ENCODE measurements around the gene MOB3B.

Gene MOB3B

DNA sequence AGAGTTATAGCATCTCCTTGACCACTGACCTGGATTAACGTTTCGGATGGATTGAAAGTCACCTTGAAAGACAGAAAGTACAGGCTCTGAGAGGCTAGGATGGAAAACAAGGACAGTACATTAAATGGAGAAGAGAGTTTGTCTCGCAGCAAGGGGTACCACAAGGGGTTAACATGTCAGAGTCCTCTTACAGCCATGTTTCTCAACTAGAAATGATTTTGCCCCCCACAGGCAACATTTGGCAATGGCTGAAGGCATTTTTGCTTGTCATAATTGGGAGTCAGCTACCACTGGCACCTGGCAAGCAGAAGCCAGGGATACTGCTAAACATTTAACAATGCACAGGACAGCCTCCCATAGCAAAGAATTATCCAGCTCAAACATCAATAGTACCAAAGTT is 141.9 kb downstream of the MOB3B start:
- no peak for DNase-seq (ENCODE audit: low read depth)

DNA sequence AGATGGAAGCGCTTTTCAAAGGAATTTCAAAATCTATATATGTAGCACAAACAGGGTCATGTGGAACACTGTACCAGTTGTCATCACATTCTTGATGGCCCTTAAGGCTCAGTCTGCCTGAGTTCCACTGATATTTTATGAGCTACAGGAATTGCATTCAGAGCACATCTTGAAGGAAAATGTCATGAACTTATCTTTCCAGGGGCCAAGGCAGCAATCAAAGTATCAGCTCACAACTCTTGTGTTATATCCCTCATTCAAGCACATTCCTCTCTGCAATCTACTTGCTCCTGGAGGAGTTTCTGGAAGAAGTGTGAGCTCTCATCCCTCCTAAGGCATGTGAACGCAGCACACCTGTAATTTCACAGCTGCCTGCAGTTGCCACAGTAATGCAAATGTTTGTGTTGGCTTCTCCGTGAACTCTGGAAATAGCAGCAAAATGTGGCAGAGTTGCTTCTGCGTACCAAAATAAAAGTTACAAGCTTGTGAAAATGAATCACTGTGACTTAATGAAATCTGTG is 143.0 kb downstream of the MOB3B start:
- no peak for DNase-seq (ENCODE audit: low read depth)

DNA sequence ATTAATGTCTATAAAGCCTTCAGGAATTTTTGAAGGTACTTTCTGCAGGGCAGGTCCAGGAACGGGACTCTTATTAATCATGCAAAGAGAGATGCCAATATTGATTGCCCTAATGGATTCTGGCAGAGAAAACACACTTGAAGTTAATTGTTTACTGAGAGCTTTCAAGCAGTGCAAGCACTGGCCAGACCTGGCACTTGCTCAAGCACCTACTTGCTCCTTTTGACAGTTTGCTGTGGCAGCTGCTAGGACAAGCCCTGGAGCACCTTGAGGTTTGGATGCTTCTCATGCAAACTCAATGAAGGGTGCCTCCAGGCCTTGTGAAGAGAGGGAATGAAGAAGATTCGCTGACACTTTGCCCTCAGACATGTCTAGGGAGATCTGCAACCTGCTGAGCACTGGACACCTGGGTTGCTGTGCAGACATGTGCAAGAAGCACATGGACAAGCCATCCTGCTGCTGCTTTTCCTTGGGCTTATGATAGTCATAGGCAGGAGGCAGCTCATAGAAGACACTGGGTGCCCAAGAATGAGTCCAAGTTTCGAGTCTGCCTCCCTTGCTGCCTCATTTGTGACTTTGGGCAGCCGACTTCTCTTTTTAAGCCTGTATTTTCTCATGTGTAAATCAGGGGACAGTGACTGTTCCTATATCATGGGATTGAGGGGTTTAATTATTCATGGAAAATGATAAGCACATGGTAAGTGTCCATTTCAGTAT is 143.8 kb downstream of the MOB3B start:
- no peak for DNase-seq (ENCODE audit: low read depth)

DNA sequence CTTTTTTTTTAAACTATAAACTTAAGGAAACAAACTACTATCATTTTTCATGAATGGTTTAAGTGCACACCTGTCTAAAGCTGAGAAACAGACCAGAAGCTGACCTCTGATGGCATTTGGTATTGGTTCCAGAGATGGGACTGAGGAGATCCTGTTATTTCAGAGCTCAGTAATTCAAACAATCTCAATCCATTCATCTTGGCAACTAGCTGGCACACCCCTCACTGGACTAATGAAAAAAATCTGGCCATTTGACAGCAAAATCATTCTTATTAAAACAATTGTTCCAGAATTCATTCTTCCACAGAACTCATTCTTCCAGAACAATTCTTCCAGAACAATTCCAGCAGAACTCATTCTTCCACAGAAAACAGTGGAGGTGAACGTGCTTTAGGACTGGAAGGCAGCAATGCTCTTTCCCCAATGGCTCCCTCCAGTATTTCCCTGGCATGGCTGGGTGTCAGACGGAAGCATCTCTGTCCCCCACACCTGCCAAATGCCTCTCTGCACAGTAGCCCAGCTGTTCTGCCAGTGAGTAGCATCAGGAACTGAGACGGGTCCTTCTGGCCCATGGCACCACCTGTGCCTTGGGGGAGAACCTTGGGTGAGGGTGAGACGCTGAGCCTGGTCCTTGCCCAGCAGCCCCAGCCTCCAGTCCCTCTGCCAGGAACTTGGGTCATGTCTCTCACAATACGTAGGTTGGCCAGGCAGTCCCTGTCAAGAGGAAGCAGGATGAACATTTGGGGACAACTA is 145.2 kb downstream of the MOB3B start:
- DNase-seq (ENCODE audit: low read depth) = no peak

DNA sequence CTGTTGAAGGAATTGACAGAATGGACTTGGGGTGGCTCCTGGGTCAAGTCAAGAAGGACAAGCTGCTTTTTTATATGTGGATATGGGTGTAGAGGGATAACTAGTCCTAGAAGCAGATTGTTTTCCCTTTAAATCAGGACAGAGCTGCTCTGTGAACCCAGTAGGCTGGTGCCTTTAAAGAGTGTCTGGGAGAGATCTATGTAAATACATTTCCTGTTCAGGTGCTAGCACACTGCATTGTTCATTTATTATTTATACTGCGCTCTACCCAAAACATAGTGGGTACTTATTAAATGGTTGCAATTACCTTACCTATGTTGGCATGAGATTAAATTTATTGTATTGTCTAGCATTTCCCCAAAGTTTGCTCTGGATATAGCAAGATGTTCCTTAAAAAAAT is 146.1 kb downstream of the MOB3B start:
- no peak for DNase-seq (ENCODE audit: low read depth)

DNA sequence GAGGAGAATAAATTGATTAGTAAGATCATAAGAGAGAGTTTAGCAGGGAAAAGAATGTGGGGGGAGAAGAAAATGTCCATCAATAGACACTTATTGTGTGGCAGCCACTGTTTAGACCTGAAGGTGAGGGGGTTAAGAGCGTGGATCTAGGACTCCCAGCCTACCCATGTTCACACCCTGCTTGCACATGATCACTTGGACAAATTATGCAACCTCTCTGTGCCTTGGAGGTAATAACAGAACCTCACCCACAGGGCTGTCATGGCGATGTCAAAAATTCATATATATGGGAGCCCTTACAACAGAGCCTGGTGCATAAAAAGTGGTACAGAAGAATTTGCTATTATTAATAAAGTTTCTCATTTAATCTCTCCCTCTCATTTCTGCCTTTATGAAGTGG is 146.6 kb downstream of the MOB3B start:
- no peak for DNase-seq (ENCODE audit: low read depth)

DNA sequence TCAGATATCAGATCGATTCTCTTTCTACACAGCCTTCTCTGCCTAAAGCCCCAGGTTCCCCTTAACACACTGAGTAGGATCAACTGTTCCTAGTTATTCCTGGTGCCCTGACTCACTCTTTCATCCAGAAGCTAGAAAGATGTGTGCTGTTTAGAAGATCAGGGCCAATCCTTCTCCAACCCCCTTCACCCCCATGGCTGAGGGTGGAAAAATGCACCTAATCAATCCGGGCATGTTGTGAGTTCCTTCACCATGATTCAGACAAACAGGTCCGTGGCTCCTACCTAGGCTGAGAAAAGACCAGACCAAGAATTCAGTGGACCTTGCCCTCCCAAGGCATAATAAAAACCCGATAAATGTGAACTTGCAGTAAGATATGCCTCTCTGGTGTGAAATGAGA is 147.3 kb downstream of the MOB3B start:
- DNase-seq (ENCODE audit: low read depth) = no peak

DNA sequence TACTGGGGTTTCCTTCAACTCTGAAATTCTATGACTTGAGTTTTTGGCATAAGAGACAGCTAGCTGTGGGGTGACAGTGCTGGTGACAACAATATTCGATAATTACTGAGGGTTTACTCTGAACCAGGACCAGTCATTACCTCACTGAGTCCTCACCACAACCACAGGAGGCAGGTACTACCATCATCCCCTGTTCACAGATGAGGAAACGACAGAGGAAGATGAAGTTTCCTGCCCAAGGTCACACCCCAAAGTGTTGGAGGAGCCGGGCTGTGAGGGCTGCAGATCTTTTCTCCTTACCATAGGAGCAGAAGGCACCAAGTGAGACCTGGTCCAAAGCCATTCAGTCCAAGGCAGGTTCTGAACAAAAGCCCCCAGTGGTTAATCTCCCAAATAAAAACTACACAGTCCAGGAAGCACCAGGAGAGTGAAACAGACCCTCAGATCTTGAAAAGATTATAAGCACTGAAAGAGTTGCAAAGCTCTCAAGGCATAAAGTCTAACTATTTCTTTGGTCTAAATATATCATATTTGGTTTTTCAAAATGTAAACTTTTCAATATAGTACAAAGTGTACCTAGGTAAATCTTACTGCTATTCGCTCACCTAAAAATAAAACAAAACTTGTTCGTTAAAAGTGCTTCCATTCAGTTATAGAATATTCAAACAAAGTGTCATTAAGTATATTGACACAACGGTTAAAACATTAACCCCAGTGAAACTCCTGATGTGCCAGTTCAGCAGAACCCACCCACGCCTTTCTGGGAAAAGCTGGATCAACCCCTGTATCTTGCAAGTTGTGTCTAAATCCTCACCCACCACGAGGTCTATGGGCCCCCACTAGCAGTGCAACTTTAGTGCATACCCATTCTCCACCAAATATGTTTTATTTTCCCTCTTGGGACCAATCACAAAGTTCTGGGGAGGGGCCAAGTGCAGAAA is 150.0 kb downstream of the MOB3B start:
- no peak for DNase-seq (ENCODE audit: low read depth)

DNA sequence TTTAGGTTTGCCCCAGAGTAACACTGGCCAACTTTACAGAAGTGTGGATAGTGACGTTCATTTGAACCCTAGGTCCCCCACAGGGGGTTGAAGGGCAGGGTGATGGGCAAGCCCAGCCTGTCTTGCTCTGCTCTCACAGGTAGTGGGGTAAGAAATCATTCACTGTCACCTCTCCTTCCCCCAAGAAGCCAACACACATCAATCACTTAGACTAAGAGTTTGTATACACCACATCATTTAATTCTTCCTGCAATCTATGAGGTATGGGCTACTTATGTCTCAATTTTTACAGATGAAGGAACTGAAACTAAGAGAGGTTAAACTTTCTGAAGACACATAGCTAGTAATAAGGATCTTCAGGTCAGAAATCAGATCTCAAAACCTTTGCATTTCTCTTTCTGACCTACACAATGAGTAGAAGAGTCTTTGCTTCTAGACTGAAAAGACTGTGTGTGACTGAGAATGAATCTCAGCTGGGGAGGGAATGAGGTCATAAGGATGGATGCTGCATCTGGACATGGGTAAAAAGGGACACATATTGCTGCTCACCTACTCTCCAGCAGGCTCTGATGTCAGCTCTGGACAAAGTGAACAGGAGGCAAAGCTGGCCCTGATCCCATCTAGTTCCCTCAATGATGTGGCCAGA is 151.7 kb downstream of the MOB3B start:
- DNase-seq (ENCODE audit: low read depth) = no peak

DNA sequence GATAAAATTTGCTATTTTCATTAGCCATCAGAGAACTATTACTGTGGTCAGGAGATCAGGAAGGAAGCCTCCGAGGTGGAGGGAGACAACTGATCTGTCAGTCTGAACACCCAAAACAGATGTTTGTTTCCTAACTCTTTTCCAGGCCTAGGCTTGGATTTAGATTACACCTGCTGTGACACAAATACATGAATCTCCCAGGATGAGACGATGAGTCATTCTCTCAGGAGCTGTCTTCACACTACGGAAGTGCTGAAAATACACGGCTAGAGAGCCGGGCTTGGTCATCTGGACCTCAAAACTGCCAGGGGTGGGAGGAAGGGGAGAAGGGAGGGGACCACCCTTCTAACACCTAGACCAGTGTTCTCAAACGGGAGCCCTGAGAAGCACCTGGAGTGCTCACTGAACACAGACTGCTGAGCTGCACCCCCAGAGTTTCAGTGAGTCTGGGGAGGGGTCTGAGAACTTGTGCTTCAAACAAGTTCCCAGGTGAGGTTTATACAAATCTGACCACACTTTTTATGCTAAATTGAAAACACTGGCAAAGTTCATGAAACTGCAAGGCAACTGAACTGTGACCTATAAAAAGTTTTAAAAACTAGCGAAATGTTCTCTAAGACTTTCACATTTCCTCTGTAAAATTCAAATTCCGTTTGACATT is 152.3 kb downstream of the MOB3B start:
- no peak for DNase-seq (ENCODE audit: low read depth)

DNA sequence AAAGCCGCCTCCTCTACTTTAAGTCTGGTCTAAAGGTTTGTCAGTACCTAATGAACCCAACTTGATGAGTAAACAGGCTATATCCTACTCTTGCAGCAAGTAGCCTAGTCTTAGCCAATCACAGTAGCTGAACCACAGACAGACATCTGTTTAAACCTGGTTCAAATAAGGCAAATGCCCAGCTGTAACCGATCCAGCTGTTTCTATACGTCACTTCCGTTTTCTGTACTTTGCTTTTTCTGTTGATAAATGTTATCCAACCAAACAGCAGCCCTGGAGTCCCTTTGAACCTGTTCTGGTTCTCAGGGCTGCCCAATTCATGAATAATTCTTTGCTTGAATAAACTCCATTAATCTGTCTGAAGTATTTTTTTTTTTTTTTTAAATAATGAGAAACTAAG is 155.8 kb downstream of the MOB3B start:
- DNase-seq (ENCODE audit: low read depth) = no peak

DNA sequence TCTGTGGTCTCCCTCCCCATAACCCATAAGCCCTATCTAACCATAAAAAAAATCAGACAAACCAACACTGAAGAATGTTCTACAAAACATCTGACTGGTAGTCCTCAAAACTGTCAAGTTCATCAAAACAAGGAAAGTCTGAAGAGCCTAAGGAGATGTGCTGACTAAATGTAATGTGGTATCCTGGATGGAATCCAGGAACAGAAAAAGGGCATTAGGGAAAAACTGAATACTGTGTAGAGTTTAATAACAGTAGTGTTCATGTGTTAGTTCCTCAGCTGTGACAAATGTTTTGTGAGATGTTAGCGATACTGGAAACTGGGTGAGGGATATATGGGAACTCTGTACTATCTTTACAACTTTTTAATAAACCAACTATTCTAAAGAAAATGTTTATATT is 157.0 kb downstream of the MOB3B start:
- no peak for DNase-seq (ENCODE audit: low read depth)

DNA sequence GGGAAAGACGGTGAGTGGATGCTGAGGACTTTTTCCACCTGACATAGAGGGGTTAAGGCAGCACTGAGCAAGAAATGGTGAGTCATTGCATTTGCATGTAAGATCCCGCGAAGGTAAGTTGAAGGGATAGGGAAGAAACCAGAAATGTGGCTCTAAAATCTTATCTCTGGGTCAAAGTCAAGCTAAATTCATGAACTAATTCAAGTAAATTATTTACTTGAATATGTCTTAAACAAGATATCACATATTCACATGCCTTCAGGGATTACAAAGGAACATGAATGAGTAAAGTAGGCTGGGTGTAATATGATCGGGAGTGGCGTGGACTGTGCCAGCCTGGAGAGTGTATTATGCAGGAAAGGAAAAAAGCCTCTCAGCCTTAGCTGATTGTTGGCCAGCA is 158.2 kb downstream of the MOB3B start:
- DNase-seq (ENCODE audit: low read depth) = no peak

DNA sequence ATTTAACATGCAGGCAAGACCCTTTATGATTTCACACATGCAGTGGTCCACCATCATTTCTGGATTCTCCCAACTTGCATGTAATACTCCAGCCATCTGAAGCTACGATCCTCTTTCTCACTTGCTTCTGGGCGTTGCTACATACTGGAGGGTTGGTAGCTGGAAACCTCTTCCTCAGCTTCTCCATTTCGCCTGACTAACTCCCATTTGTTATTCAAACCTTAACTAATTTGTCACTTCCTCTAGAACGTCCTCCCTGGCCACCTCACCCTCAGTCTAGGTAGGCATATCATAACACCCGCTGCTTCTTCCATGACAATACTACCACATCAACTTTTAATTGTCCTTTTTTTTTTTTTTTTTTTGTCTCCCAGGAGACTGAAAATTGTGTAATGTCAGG is 160.0 kb downstream of the MOB3B start:
- no peak for DNase-seq (ENCODE audit: low read depth)

DNA sequence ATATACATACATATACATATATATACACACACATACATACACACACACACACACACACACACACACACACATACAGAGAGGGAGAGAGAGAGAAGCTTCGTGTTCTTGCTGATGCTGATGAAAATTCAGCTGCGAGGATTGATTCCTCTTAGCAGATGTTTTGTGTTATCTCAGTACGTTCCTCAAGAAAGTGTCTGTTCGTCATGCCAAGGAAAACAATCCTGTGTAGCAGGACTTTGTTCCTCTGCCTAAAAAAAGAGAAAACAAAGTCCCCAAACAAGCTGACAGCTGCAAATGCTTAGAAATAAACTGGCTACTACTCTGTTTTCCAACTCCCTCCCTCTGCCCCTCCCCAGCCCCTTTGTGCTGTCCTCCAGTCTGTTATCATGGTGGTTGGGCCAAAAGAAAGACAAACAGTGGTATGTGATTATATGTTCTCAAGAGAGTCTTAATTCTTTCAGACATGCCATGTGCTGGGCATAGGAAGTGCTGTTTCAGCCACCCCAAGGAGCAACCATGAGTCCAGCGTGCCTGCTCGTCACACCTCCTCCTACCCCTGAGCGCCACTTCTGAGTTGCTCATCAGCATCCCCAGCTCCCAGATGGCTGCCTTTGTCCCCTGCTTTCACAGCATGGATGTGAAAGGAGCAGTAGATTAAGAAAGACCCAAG is 161.2 kb downstream of the MOB3B start:
- DNase-seq (ENCODE audit: low read depth) = no peak

DNA sequence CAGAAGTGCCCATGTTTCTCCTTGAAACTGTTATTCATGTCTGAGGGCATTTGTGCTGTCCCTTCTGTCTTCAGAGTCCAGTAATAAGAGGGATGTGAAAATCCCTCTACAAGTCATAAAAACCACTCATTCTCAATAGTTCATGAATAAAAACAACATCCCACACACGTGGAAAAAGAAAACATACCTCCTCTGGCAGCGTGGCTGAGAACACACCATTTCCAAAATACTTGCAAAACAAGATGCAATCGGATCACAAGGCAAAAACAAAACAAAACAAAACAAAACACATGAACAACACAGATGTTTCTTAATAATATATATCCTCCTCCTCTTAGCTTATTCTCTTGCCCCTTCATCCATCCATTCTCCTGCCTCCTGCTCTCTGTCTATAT is 161.7 kb downstream of the MOB3B start:
- DNase-seq (ENCODE audit: low read depth) = no peak

DNA sequence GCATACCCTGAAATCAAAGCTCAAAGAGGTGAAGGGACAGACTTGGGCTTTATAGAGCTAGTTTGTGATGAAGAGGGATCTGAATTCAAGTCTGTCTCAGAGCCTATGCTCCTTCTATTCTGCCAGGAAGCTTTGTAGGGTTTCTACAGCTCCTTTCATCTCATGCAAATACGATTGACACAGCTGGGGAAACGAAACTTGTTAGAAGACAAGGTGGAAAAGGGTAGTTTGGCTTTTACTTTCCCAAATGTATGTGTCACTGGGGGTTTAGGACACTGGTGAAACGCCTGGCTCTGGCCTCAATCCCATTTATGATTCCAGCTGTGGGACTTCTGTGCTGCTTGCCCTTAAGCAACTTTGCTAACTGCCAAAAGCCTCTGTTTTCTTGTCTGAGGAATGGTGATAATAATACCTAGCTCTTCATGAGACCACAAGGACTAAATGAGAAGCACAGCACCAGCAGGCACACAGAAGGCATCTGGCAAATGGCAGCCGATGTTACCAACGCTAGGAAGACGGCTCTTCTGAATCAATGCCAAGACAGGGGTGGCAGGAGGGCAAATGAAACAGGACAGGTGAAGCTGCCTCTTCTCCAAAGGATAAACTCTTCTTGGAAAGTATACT is 162.3 kb downstream of the MOB3B start:
- no peak for DNase-seq (ENCODE audit: low read depth)

DNA sequence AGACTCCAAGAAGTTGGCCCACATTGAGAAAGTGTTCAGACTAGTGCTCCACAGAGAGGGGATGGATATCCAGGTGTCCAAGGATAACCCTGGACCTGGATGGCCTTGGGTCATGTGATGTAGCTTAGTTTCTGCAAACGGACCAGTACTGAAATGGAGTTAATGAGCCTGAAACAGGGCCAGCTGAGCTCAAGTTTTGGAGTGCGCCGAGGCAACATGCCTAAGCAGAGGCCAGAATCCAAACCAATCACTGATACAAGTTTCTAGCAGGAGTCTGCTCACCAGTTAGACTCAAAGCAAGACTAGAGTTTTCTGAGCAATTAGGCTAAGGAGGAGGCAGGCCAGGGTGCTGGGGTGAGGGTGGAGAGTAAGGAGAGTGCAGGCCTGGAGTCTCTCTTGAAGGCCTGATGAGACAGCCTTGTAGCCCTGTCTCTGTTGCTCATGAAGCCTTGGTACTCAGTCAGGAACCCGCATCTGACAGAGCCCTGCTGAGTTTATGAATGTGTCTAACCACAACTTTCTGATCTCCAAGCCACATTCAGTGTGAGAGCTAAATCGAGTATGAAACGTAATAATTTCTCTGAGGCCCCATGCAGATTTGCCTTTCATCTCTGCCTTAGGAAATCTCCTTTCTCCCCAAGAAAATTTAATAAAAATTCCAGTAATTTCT is 163.8 kb downstream of the MOB3B start:
- peak; percentile 32 for DNase-seq (ENCODE audit: low read depth)

DNA sequence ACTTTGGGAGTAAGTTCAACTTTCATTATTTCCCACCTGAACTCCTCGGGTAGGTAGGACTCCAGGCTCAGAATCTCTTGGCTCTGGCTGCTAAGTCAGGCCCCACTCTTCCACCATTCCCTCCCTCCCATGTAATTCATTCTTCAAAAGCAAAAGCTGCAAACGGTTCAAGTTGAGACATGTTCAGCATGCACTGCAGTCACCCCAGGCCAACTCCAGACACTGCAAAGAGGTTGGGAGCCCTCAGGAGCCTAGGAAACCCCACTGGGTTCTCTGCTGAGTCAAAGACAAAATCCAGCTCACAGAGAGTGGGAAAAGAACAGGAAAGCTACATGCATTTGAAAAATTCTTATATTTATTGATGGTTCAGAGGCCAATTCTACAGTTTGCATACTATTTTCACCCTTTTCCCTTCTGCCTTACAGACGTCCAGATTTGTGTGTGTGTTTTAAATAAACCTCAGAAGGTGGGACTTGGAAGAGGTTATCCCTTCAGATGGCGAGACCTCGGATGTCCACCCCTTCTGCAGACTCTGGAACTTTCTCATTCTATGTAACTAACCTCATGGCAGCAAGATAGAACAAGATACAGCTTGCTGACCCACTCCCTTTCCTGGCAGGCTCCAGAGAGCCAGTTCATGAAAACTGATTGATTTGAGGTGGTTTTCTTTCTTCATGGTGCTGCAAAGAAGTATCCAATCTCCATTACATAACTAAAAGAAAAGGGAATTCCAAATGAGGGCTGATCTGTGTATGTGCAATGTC is 167.0 kb downstream of the MOB3B start:
- no peak for DNase-seq (ENCODE audit: low read depth)
